ENCODE data around the gene NEK1.

NEK1 gene

GRCh38 chr4:169361756-169362155 is 250.6 kb downstream of the NEK1 start:
- no peak for DNase-seq

GRCh38 chr4:169359961-169360360 is 252.4 kb downstream of the NEK1 start:
- DNase-seq = no peak

GRCh38 chr4:169352360-169352759 is 260.0 kb downstream of the NEK1 start:
- DNase-seq = no peak

- no peak for DNase-seq
Observed at GRCh38 chr4:169351872-169352271, 260.5 kb downstream of the NEK1 start.

- no peak for DNase-seq
Observed at GRCh38 chr4:169348541-169348940, 263.8 kb downstream of the NEK1 start.

- no peak for DNase-seq
Observed at GRCh38 chr4:169346840-169347239, 265.5 kb downstream of the NEK1 start.

- DNase-seq = no peak
Observed at GRCh38 chr4:169345316-169345721, 267.1 kb downstream of the NEK1 start.

Data from NCI-H774 (cell line).